KOPT-K1 (cell line): Measurements from ENCODE around the gene TCP11L2.
A peak's percentile ranks its signal among the peaks of the same experiment; 100 is the strongest.
"Not testable (repeated sequence)": the region's sequence is repeated elsewhere in the genome, so short reads cannot be mapped to it uniquely, and the experiment has no call there.

Experiments used
- H3K27ac ChIP-seq: fragments of 200-600 bp; sonication (generic); 2 replicates; pipeline ENCODE4 v1.5.1; 2016; ENCODE audit warnings: antibody characterized with exemption, mild to moderate bottlenecking, low read depth, low read length; ENCODE audit not compliant: poor library complexity, severe bottlenecking
- H3K36me3 ChIP-seq: fragments of 200-600 bp; sonication (generic); 2 replicates; pipeline ENCODE4 v1.5.1; 2017; ENCODE audit warnings: antibody characterized with exemption, mild to moderate bottlenecking, low read length, moderate library complexity; ENCODE audit not compliant: insufficient read depth
- H3K9me3 ChIP-seq: fragments of 200-600 bp; sonication (generic); 2 replicates; pipeline ENCODE4 v1.5.1; 2017; ENCODE audit warnings: antibody characterized with exemption, low read length, mild to moderate bottlenecking; ENCODE audit not compliant: insufficient read depth, poor library complexity, severe bottlenecking

Gene TCP11L2

GRCh38 chr12:106364261-106364660 is 61.7 kb downstream of the TCP11L2 start:
- H3K36me3 ChIP-seq = peaks cover 24% of the 10 kb centered on the region
- H3K9me3 ChIP-seq = no peaks in the 10 kb centered on the region
- no peak overlapping the region for H3K27ac ChIP-seq

- Histone ChIP-seq H3K9me3 (peaks cover 5% of the 10 kb centered on the region), H3K27ac (no peak overlapping the region), H3K36me3 (peaks cover 43% of the 10 kb centered on the region)
These were observed 67.3 kb downstream of the TCP11L2 start for GRCh38 chr12:106369624-106370346.

DNA sequence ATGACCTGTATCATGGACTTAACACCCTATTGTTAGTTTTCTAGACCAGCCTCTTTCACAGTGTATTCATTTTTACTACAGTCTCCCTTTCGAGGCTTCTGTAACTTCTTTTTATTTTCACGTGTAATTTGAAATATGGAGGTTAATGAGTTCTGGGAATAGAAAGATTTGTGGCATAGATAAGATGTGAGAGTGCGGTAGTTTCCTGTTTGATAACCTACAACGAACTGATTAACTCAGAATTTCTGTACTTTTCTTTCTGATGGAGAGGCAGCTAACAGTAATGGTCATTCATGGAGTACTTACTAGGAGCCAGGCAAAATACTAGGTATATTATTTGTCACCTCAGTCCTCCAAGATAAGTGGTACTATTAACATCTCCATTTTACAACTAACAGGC is 76.3 kb downstream of the TCP11L2 start:
- Histone ChIP-seq H3K27ac (peak overlapping the region; percentile 52), H3K36me3 (peaks cover 68% of the 10 kb centered on the region), H3K9me3 (peaks cover 9% of the 10 kb centered on the region)

DNA sequence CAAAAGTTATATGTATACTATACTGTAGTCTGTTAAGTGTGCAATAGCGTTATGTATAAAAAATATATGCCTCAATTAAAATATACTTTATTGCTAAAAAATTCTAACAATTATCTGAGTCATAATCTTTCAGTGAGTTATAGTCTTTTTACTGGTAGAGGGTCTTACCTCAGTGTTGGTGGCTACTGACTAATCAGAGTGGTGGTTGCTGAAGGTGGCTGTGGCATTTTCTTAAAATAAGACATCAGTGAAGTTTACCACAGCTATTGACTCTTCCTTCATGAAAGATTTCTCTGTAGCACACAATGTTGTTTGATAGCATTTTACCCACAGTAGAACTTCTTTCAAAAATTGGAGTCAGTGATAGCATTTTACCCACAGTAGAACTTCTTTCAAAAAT is 78.4 kb downstream of the TCP11L2 start:
- Histone ChIP-seq H3K9me3 (peaks cover 9% of the 10 kb centered on the region), H3K36me3 (peaks cover 78% of the 10 kb centered on the region), H3K27ac (no peak overlapping the region)

- peaks cover 71% of the 10 kb centered on the region for H3K36me3 ChIP-seq
- H3K9me3 ChIP-seq, H3K27ac ChIP-seq: not testable (repeated sequence)
These were observed 79.3 kb downstream of the TCP11L2 start for GRCh38 chr12:106381866-106382265.

GRCh38 chr12:106386813-106387535 is 84.4 kb downstream of the TCP11L2 start:
- H3K27ac ChIP-seq = no peak overlapping the region
- H3K9me3 ChIP-seq = peaks cover 8% of the 10 kb centered on the region
- H3K36me3 ChIP-seq = peaks cover 31% of the 10 kb centered on the region

- H3K27ac ChIP-seq = no peak overlapping the region
- no peaks in the 10 kb centered on the region for H3K9me3 ChIP-seq
- H3K36me3 ChIP-seq = peaks cover 25% of the 10 kb centered on the region
These were observed 85.4 kb downstream of the TCP11L2 start for GRCh38 chr12:106387848-106388377.

DNA sequence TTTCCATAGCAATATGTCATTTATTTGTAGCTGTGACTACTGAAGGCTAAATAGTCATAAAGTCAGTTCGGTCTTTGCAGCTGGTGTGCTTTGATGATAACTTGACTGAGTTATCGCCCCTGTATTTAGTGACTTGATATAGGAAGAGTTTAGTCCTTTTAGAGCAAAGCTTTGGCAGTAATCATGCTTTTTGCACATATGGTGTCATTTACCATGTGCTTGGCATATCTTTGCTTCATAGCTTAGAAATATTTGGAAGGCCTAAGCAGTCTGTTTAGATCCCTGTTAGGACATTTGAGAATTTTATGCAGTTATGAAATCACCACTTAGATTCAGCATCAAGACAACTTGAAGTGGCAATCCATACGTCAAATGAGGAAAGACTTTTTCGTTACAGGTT is 86.6 kb downstream of the TCP11L2 start:
- Histone ChIP-seq H3K9me3 (no peaks in the 10 kb centered on the region), H3K36me3 (peaks cover 30% of the 10 kb centered on the region), H3K27ac (no peak overlapping the region)

DNA sequence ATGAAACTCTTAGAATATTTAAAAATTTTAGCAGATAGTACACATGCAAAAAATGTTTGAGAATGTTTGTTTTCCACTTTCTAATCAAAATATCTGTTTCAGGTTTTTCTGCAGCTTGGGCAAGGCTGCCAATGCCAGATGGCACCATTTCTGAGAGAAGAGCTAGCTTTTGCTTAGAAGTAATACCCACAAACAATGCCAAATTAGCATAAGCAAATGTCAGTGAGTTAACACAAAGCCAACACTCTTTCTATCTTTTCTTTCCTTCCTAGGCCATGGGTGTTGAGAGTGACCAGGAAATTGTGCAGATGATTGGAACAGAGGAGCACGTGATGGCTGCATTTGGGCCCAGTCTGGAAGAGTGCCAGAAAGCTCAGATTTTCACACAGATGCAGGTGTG is 90.2 kb downstream of the TCP11L2 start:
- Histone ChIP-seq H3K36me3 (peaks cover 52% of the 10 kb centered on the region), H3K9me3 (peaks cover 3% of the 10 kb centered on the region), H3K27ac (no peak overlapping the region)
